ENCODE results near the gene NANOS3. TPM values are rescaled to one million over a fixed set of nuclear protein-coding genes. Genes with fewer than 3 reads are reported as not detected.

The NANOS3 gene
- total RNA-seq, 2 experiments from 2014 or later, result 2.3 TPM; not detected in 1

DNA sequence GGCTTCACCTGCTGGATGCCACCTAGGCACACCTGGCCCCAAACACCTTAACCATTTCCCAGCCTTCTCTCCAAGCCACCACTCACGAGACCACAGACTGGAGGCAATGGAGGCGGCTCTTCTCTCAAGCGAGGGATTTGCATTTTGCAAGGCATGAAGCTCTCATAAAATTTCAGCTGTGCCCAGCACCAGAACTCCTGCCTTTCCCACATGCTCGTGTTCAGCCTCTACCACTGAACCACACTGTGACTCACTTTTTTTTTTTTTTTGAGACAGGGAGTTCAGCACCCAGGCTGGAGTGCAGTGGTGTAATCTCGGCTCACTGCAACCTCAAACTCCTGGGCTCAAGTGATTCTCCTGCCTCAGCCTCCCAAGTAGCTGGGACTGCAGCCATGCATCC lies 10.6 kb downstream of the NANOS3 start:
- H3K4me3 Mint-ChIP-seq, result no peak overlapping the region
- H3K27ac Mint-ChIP-seq, result no peak overlapping the region
- peaks cover 25% of the 10 kb centered on the region for H3K4me1 Mint-ChIP-seq
- no peaks in the 10 kb centered on the region for H3K36me3 Mint-ChIP-seq
- H3K27me3 Mint-ChIP-seq, result no peaks in the 10 kb centered on the region
- no peaks in the 10 kb centered on the region for H3K9me3 Mint-ChIP-seq
- POLR2A ChIA-PET, result interaction anchor here (0.7 to 2.5 kb wide), 2 partner anchors 47 to 144 kb away, joined by 4 to 6 read pairs; partner anchors contain the start of gene IL27RA
- ATAC-seq (ENCODE audit: low read depth), result no peak
- DNase-seq, result no peak

DNA sequence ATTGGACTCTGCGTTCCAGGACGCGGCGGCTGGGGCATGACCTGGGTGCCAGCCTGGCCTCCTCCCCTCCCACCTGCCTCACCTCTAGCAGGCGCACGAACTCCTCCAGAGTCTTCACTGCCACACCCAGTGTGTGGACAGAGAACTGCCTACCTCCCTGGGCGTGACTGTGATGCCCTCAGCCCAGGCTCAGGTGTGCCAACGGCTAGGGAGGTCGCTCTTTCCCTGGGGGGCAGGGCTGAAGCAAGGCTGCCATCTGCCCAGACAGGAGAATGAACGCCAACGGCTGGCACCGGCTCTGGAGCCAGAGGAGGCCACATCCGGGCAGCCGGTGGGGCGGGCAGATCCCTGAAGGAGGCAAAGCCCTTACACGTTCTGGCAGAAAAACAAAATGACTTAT lies 11.3 kb downstream of the NANOS3 start:
- no peak for DNase-seq
- Mint-ChIP-seq H3K9me3 (no peaks in the 10 kb centered on the region), H3K27me3 (no peaks in the 10 kb centered on the region), H3K36me3 (no peaks in the 10 kb centered on the region), H3K4me1 (peaks cover 22% of the 10 kb centered on the region), H3K4me3 (no peak overlapping the region), H3K27ac (no peak overlapping the region)
- no peak for ATAC-seq (ENCODE audit: low read depth)
- POLR2A ChIA-PET, result interaction anchor here (0.7 to 0.9 kb wide), 2 partner anchors 14 to 46 kb away, joined by 4 to 5 read pairs; no protein-coding TSS in a partner anchor

DNA sequence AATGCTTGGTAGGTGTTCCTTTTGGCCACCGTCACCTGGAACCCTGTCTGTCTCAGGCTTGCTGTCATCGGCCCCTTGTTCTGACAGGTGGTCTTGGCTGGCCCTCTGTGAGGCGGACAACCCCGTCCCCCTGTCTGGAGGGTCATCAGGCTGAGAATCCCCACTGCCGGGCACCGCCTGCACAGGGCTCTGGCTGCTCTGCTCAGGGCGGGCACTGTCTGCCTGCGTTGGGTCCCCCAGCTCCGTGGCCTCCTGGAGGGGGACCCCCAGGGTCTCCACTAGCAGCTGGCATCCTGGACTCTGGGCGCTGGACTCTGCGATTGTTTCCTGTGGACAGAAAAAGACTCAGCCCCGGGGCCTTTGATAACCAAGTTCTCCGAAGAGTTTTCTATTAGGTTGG lies 13.2 kb downstream of the NANOS3 start:
- Mint-ChIP-seq H3K9me3 (no peaks in the 10 kb centered on the region), H3K27me3 (no peaks in the 10 kb centered on the region), H3K4me1 (peaks cover 18% of the 10 kb centered on the region), H3K4me3 (no peak overlapping the region), H3K27ac (no peak overlapping the region), H3K36me3 (no peaks in the 10 kb centered on the region)
- no peak for DNase-seq
- ATAC-seq (ENCODE audit: low read depth), result no peak
- POLR2A ChIA-PET, result no interaction called here

DNA sequence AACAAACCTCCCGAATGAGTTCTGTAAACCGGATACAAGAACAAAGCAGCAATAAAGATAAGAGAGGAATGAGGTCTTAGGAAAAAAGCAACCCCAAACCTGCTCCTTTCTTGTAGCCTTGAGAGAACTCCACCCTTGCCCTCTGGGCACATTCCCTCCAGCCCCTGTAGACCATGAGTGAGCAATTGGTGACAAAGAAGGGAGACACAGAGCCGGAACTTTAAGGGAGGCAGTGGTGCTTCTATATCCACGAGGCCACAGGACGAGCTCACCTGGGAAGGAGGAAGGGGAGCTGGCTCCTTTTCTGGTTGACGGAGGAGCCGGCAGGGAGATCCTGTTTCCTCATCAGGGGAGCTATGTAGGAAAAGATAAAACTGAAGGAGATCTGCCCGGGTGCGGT lies 15.9 kb downstream of the NANOS3 start:
- no peak overlapping the region for H3K4me3 Mint-ChIP-seq
- H3K4me1 Mint-ChIP-seq, result no peaks in the 10 kb centered on the region
- POLR2A ChIA-PET, result interaction anchor here (0.6 kb wide), 1 partner anchor 142 kb away, joined by 3 read pairs; no protein-coding TSS in a partner anchor
- H3K36me3 Mint-ChIP-seq, result no peaks in the 10 kb centered on the region
- ATAC-seq (ENCODE audit: low read depth) (no peak), DNase-seq (no peak)
- no peaks in the 10 kb centered on the region for H3K27me3 Mint-ChIP-seq
- H3K9me3 Mint-ChIP-seq, result no peaks in the 10 kb centered on the region
- H3K27ac Mint-ChIP-seq, result no peak overlapping the region

DNA sequence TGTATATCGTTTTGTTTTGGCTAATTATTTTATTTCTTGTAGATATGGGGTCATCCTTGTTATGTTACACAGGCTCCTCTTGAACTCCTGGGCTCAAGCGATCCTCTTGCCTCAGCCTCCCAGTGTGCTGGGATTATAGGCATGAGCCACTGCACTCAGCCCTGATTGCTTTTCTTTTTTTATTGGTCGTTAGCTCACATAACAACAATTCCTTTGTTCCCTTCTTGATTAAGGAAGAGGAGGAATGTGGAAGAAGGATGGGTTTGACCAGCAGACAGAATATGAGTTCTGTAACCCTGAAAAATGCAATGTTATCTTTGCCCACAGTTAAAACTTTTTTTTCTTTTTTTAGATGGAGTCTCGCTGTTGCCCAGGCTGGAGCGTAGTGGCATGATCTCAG lies 17.6 kb downstream of the NANOS3 start:
- DNase-seq (no peak), ATAC-seq (ENCODE audit: low read depth) (no peak)
- H3K4me1 Mint-ChIP-seq, result peaks cover 3% of the 10 kb centered on the region
- H3K27me3 Mint-ChIP-seq, result no peaks in the 10 kb centered on the region
- no peak overlapping the region for H3K4me3 Mint-ChIP-seq
- POLR2A ChIA-PET, result no interaction called here
- no peak overlapping the region for H3K27ac Mint-ChIP-seq
- no peaks in the 10 kb centered on the region for H3K9me3 Mint-ChIP-seq
- no peaks in the 10 kb centered on the region for H3K36me3 Mint-ChIP-seq

DNA sequence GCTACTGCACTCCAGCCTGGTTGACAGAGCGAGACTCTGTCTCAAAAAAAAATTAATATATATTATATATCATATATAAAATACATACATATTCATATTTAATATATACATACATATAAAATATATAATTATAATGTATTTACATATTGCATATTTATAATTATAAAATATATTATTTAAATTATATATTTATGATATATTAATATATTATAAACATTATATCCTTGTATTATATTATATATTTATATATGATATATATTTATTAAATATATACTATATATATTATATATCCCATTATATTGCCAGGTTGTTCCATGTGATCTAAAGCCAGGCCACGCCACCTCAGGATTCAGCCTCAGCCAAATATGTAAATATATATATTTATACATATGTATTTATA lies 19.3 kb downstream of the NANOS3 start:
- Mint-ChIP-seq H3K36me3 (no peaks in the 10 kb centered on the region), H3K4me3 (no peak overlapping the region), H3K4me1 (peaks cover 4% of the 10 kb centered on the region), H3K27me3 (no peaks in the 10 kb centered on the region), H3K27ac (no peak overlapping the region), H3K9me3 (no peaks in the 10 kb centered on the region)
- POLR2A ChIA-PET, result no interaction called here
- ATAC-seq (ENCODE audit: low read depth), result no peak
- no peak for DNase-seq

DNA sequence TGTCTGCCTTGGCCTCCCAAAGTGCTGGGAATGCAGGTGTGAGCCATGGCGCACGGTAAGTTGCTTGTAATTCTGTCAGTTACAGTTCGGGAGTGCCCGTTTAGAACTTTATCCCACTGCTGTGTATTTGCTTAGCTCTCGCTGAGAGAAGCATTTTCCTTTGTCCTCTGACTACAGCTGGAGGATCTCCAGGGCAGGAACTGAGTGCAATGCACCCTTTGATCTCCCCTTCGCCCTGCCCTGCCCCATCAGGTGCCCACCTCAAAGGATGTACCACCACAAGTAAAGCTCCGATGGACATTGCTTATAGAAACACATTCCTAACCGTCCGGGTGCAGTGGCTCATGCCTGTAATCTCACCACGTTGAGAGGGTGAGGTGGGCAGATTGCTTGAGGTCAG lies 22.5 kb downstream of the NANOS3 start:
- Mint-ChIP-seq H3K36me3 (no peaks in the 10 kb centered on the region), H3K4me1 (peaks cover 12% of the 10 kb centered on the region), H3K27ac (no peak overlapping the region), H3K4me3 (no peak overlapping the region), H3K9me3 (no peaks in the 10 kb centered on the region), H3K27me3 (no peaks in the 10 kb centered on the region)
- no peak for ATAC-seq (ENCODE audit: low read depth)
- POLR2A ChIA-PET, result interaction anchor here (1.2 kb wide), 1 partner anchor 135 kb away, joined by 3 read pairs; no protein-coding TSS in a partner anchor
- no peak for DNase-seq

DNA sequence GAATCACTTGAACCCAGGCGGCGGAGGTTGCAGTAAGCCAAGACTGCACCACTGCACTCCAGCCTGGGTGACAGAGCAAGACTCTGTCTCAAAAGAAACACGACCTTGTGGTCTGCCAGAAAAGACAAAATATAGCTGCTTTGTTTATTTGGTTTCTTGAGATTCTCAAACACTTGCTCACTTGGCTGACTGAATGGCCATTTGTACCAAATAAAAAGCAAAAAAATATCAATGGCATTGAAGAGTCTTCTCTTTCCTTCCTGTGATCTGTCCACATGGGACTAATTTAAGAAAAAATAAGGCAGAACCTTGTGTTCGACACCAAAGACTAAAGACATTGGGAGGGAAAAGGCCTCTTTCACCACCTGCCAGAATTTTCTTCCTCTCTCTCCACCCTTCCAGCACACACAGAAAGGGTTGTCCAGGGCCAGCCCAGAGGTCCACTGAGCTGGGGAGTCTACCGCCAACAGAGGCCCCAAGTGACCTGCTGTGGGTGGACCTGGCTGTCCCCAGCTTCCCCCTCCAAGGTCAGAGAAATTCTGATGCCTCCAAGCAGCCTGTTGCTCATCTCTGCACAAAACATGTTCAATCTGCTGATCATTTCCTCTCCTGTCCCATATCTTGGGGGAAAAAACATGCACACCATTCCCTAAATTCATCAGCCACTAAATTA lies 23.1 kb downstream of the NANOS3 start:
- DNase-seq (no peak), ATAC-seq (ENCODE audit: low read depth) (no peak)
- Mint-ChIP-seq H3K4me3 (no peak overlapping the region), H3K27me3 (no peaks in the 10 kb centered on the region), H3K36me3 (no peaks in the 10 kb centered on the region), H3K4me1 (peaks cover 16% of the 10 kb centered on the region), H3K27ac (no peak overlapping the region), H3K9me3 (no peaks in the 10 kb centered on the region)
- POLR2A ChIA-PET, result interaction anchor here (0.7 kb wide), 1 partner anchor 481 kb away, joined by 4 read pairs; the partner anchor contains the start of gene ADGRE5

DNA sequence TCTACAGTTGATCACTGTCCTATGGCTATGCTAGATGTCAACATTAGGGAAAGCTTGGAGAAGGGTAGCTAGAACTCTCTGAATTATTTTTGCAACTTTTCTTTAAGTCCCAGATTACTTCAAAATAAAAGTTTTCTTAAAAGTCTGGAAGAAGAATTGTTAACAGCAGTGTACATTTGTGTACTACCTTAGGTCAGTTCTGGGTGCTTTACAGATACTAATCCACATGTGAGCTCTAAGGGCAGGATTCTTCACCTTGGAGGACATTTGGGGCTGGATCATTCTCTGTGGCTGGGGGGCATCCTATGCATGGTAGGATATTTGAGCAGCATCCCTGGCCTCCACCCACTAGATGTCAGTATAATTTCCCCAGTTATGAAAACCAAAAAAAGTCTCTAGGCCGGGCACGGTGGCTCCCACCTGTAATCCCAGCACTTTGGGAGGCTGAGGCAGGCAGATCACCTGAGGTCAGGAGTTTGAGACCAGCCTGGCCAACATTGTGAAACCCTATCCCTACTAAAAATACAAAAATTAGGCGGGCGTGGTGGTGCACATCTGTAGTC lies 26.1 kb downstream of the NANOS3 start:
- POLR2A ChIA-PET, result interaction anchor here (0.6 to 1.3 kb wide), 5 partner anchors 30 to 233 kb away, joined by 3 to 7 read pairs (median 4); partner anchors contain the start of gene ASF1B
- H3K4me3 Mint-ChIP-seq, result no peak overlapping the region

DNA sequence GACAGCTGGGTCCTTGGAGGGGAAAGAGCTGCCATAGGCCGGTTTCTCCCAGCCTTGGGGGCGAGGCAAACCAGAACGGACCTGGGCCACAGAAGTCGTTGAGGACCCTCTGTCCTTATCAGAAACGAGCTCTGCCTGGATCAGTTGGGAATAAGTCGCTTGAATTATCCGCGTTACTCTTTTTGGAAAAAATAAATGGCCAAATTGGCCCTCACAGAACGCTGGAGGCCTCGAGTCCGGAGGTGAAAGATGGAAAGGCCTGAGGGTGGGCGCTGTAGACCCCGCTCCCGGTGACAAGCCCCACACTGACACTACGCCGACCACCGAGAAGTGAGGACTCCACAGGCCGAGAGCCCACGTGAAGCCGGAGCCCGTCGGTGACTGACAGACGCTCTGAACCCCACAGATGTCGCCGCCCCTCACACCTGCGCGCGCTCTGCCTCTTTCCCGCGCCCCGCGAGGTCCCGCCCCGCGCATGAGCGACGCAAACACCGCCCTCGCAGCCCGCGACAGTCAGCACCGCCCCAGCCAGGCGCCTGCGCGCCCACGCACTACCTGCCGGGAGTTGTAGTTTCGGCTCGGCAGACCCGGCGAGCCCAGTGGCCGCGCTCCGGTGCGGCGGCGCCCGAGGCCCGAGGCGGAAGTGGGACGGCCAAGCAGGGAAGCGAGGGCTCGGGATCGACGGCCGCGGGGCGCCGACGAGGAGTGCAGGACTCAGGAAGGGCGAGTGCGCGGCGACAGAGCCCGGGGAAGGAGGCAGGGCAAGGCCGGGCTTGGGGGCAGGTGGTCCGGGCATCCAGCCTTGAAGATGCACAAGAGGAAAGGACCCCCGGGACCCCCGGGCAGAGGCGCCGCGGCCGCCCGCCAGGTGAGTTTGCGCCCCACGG lies 28.9 kb downstream of the NANOS3 start, which contains the start of the genes BRME1 and CC2D1A:
Gene BRME1 (minus strand): TSS at position 484 of the 887 bp plus-strand sequence. CDS start 1,225 bp downstream, outside the sequence.
Gene CC2D1A (plus strand): TSS at position 568 of the 887 bp plus-strand sequence. CDS start 241 bp downstream, at position 809.
- POLR2A ChIA-PET, result interaction anchor here (1.0 to 1.7 kb wide), 3 partner anchors 23 to 99 kb away, joined by 3 to 7 read pairs (median 6); partner anchors contain the start of gene DCAF15
- Mint-ChIP-seq H3K27ac (peak within 1 kb of the TSS; percentile 87), H3K9me3 (no peaks in the 10 kb centered on the region), H3K36me3 (peaks cover 7% of the 10 kb centered on the region), H3K27me3 (no peaks in the 10 kb centered on the region), H3K4me3 (peak within 1 kb of the TSS; percentile 86), H3K4me1 (peaks cover 24% of the 10 kb centered on the region)
- ATAC-seq (ENCODE audit: low read depth) (peak; percentile 98), DNase-seq (peak; percentile 96)

More for the DNA sequence above, 26.1 kb downstream of the NANOS3 start:
- ATAC-seq (ENCODE audit: low read depth) (no peak), DNase-seq (no peak)
- H3K27me3 Mint-ChIP-seq, result no peaks in the 10 kb centered on the region
- peaks cover 28% of the 10 kb centered on the region for H3K4me1 Mint-ChIP-seq
- peak overlapping the region; percentile 38 for H3K27ac Mint-ChIP-seq
- no peaks in the 10 kb centered on the region for H3K36me3 Mint-ChIP-seq
- no peaks in the 10 kb centered on the region for H3K9me3 Mint-ChIP-seq

DNA sequence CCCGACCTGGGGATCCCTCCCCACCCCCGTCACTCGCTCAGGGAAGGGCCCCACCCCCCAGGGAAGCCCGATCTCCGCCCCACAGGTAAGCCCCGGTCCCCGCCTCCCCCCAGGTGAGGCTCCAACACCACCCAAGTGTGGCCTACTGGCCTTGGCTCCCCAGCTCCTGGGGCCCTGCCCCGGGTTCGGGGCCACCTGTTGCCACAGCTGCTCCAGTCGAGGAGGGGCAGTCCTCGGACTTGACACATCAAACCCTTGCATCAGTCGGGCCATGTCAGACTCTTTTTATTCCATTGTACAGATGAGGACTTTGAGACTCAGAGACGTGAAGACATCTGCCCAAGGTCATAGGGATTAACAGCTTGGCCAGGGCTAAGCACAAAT lies 29.6 kb downstream of the NANOS3 start:
- POLR2A ChIA-PET, result interaction anchor here (0.9 to 1.7 kb wide), 2 partner anchors 24 to 46 kb away, joined by 3 to 7 read pairs; partner anchors contain the start of gene DCAF15
- no peaks in the 10 kb centered on the region for H3K27me3 Mint-ChIP-seq

DNA sequence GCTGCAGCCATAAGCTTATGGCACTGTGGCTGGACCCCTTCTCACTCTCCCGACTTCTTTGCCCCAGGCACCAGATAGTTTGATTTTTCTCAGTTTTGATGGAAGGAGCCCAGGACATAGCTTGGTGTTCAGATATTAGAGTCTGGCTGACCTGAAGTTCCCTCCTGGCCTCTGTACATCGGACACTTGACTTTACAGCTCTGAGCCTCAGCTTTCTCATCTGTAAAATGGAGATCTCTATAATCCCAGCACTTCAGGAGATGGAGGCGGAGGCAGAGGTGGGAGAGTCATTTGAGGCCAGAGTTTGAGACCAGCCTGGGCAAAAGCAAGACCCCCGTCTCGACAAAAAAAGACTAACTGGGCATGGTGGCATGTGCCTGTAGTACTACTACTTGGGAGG lies 30.0 kb downstream of the NANOS3 start:
- peak overlapping the region; percentile 82 for H3K27ac Mint-ChIP-seq

More for the DNA sequence above, 29.6 kb downstream of the NANOS3 start:
- Mint-ChIP-seq H3K27ac (peak overlapping the region; percentile 82), H3K9me3 (no peaks in the 10 kb centered on the region), H3K4me3 (peak overlapping the region; percentile 86), H3K4me1 (peaks cover 24% of the 10 kb centered on the region), H3K36me3 (peaks cover 10% of the 10 kb centered on the region)
- ATAC-seq (ENCODE audit: low read depth) (peak; percentile 31), DNase-seq (no peak)

DNA sequence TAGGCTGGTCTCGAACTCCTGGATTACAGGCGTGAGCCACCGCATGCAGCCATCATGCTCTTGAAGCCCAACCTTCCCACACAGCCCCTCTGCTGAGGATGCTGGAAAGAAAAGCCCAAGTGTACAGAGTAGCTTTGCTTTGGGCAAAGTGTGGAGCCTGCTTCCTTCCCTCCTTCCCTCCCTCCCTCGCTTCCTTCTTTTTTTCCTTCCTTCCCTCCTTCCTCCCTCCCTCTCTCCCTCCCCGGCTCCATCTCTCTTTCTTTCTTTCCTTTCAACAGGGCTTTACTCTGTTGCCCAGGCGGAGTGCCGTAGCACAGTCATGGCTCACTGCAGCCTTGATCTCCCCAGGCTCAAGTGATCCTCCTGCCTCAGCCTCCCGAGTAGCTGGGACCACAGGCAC lies 31.7 kb downstream of the NANOS3 start:
- peak overlapping the region; percentile 30 for H3K4me3 Mint-ChIP-seq
- H3K36me3 Mint-ChIP-seq, result peaks cover 10% of the 10 kb centered on the region
- DNase-seq (no peak), ATAC-seq (ENCODE audit: low read depth) (no peak)
- no peak overlapping the region for H3K27ac Mint-ChIP-seq
- H3K4me1 Mint-ChIP-seq, result peaks cover 19% of the 10 kb centered on the region
- no peaks in the 10 kb centered on the region for H3K9me3 Mint-ChIP-seq
- POLR2A ChIA-PET, result interaction anchor here (0.7 kb wide), 2 partner anchors 45 to 53 kb away, joined by 3 to 4 read pairs; no protein-coding TSS in a partner anchor
- no peaks in the 10 kb centered on the region for H3K27me3 Mint-ChIP-seq

More for the DNA sequence above, 30.0 kb downstream of the NANOS3 start:
- peak overlapping the region; percentile 86 for H3K4me3 Mint-ChIP-seq
- DNase-seq (no peak), ATAC-seq (ENCODE audit: low read depth) (no peak)
- H3K4me1 Mint-ChIP-seq, result peaks cover 24% of the 10 kb centered on the region
- no peaks in the 10 kb centered on the region for H3K9me3 Mint-ChIP-seq
- H3K27me3 Mint-ChIP-seq, result no peaks in the 10 kb centered on the region
- H3K36me3 Mint-ChIP-seq, result peaks cover 10% of the 10 kb centered on the region
- POLR2A ChIA-PET, result interaction anchor here (0.9 to 1.7 kb wide), 2 partner anchors 25 to 45 kb away, joined by 3 to 7 read pairs; partner anchors contain the start of gene DCAF15
